Pulmonary artery endothelial cell (primary cell): Measurements from ENCODE around the gene MET. TPM values are rescaled to one million over a fixed set of nuclear protein-coding genes. Genes with fewer than 3 reads are reported as not detected.

ENCODE experiments used
- DNase-seq: peaks from one replicate; pipeline ENCODE4 v3.0.0-alpha.2; 2011; ENCODE audit warnings: low read depth, low spot score
- total RNA-seq: library from RNA; depleted of rRNA; stranded (reverse); fragments of >200 nt; gene quantifications from 2 replicates; pipeline ENCODE4 v1.2.3, GENCODE V29; 2014

Gene MET
- total RNA-seq, 1 donor from 2014 or later, result 80.8 TPM

- DNase-seq, result no peak
These were observed 110.2 kb downstream of the MET start for GRCh38 chr7:116782177-116782711.

GRCh38 chr7:116783666-116784318 lies 111.8 kb downstream of the MET start:
- no peak for DNase-seq

GRCh38 chr7:116784647-116785046 lies 112.7 kb downstream of the MET start:
- DNase-seq, result no peak

- DNase-seq, result no peak
These were observed 113.8 kb downstream of the MET start for GRCh38 chr7:116785843-116786242.

GRCh38 chr7:116786791-116787443 lies 114.9 kb downstream of the MET start:
- peak; percentile 29 for DNase-seq

- no peak for DNase-seq
These were observed 115.9 kb downstream of the MET start for GRCh38 chr7:116787881-116788280.

GRCh38 chr7:116788572-116789197 lies 116.7 kb downstream of the MET start:
- DNase-seq, result no peak

GRCh38 chr7:116790025-116790424 lies 118.0 kb downstream of the MET start:
- DNase-seq, result no peak

GRCh38 chr7:116792813-116793212 lies 120.8 kb downstream of the MET start:
- DNase-seq, result no peak

GRCh38 chr7:116793795-116794340 lies 121.9 kb downstream of the MET start:
- DNase-seq, result no peak

GRCh38 chr7:116796471-116796870 lies 124.5 kb downstream of the MET start:
- no peak for DNase-seq

- DNase-seq, result no peak
These were observed 125.6 kb downstream of the MET start for GRCh38 chr7:116797612-116798011.

GRCh38 chr7:116798232-116798631 lies 126.2 kb downstream of the MET start:
- no peak for DNase-seq

- no peak for DNase-seq
These were observed 127.9 kb downstream of the MET start for GRCh38 chr7:116799916-116800315.

- DNase-seq, result no peak
These were observed 128.6 kb downstream of the MET start for GRCh38 chr7:116800594-116800993.

GRCh38 chr7:116801092-116801710 lies 129.2 kb downstream of the MET start:
- no peak for DNase-seq

- DNase-seq, result no peak
These were observed 130.2 kb downstream of the MET start for GRCh38 chr7:116802144-116802745.

GRCh38 chr7:116802746-116803152 lies 130.8 kb downstream of the MET start:
- peak; percentile 40 for DNase-seq

GRCh38 chr7:116804471-116804870 lies 132.5 kb downstream of the MET start:
- DNase-seq, result no peak

- DNase-seq, result no peak
These were observed 133.1 kb downstream of the MET start for GRCh38 chr7:116805100-116805544.
